ENCODE results near the gene SNX20. TPM values are rescaled to one million over a fixed set of nuclear protein-coding genes. Genes with fewer than 3 reads are reported as not detected.

SNX20 gene
- total RNA-seq, 1 experiment from 2014 or later = 0.10 TPM

- H3K36me3 ChIP-seq (ENCODE audit: control insufficient read depth, insufficient read depth, low read length) = no peaks in the 10 kb centered on the region
- in situ Hi-C loops (cut with HindIII; ENCODE audit: low pct_unique_long_range_greater_than_20kb, low sequenced_read_pairs) = no loop called here
- ATAC-seq (peak; percentile 95), DNase-seq (ENCODE audit: low read depth, low spot score) (no peak)
- no TSS peak for BruUV-seq (replicated peaks)
- H3K4me1 ChIP-seq (ENCODE audit: control insufficient read depth, insufficient read depth, low read length) = no peaks in the 10 kb centered on the region
- no peak for TF ChIP-seq POLR2AphosphoS5 (IDR thresholded peaks at IDR 0.05; ENCODE audit: low read depth, low read length)
- TF ChIP-seq, protein P1, sequence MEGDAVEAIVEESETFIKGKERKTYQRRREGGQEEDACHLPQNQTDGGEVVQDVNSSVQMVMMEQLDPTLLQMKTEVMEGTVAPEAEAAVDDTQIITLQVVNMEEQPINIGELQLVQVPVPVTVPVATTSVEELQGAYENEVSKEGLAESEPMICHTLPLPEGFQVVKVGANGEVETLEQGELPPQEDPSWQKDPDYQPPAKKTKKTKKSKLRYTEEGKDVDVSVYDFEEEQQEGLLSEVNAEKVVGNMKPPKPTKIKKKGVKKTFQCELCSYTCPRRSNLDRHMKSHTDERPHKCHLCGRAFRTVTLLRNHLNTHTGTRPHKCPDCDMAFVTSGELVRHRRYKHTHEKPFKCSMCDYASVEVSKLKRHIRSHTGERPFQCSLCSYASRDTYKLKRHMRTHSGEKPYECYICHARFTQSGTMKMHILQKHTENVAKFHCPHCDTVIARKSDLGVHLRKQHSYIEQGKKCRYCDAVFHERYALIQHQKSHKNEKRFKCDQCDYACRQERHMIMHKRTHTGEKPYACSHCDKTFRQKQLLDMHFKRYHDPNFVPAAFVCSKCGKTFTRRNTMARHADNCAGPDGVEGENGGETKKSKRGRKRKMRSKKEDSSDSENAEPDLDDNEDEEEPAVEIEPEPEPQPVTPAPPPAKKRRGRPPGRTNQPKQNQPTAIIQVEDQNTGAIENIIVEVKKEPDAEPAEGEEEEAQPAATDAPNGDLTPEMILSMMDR (IDR thresholded peaks at IDR 0.05) = peak; percentile 93
- no peak for TF ChIP-seq TCF7L2 (IDR thresholded peaks at IDR 0.05; ENCODE audit: low read depth, low read length)
- TF ChIP-seq, protein P2, sequence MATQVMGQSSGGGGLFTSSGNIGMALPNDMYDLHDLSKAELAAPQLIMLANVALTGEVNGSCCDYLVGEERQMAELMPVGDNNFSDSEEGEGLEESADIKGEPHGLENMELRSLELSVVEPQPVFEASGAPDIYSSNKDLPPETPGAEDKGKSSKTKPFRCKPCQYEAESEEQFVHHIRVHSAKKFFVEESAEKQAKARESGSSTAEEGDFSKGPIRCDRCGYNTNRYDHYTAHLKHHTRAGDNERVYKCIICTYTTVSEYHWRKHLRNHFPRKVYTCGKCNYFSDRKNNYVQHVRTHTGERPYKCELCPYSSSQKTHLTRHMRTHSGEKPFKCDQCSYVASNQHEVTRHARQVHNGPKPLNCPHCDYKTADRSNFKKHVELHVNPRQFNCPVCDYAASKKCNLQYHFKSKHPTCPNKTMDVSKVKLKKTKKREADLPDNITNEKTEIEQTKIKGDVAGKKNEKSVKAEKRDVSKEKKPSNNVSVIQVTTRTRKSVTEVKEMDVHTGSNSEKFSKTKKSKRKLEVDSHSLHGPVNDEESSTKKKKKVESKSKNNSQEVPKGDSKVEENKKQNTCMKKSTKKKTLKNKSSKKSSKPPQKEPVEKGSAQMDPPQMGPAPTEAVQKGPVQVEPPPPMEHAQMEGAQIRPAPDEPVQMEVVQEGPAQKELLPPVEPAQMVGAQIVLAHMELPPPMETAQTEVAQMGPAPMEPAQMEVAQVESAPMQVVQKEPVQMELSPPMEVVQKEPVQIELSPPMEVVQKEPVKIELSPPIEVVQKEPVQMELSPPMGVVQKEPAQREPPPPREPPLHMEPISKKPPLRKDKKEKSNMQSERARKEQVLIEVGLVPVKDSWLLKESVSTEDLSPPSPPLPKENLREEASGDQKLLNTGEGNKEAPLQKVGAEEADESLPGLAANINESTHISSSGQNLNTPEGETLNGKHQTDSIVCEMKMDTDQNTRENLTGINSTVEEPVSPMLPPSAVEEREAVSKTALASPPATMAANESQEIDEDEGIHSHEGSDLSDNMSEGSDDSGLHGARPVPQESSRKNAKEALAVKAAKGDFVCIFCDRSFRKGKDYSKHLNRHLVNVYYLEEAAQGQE (IDR thresholded peaks at IDR 0.05; ENCODE audit: insufficient read depth in 1 of 2, low read depth in 2 of 2, low read length in 1 of 2) = no peak
- no peak for TF ChIP-seq SIN3A (IDR thresholded peaks at IDR 0.05; ENCODE audit: borderline replicate concordance, insufficient read depth, low read depth, low read length)
- ChIA-PET CTCF (interaction anchor here (2.3 kb wide), 1 partner anchor 141 kb away, joined by 9 read pairs; no protein-coding TSS in a partner anchor), POLR2A (interaction anchor here (0.7 kb wide), 1 partner anchor 306 kb away, joined by 3 read pairs; no protein-coding TSS in a partner anchor)
- H3K9me3 ChIP-seq (ENCODE audit: control insufficient read depth, insufficient read depth, low read depth, low read length) = no peaks in the 10 kb centered on the region
- no peaks in the 10 kb centered on the region for H3K27me3 ChIP-seq (ENCODE audit: control insufficient read depth, insufficient read depth, low read length)
- H3K27ac ChIP-seq (ENCODE audit: low read length) = no peak overlapping the region
- H3K4me3 ChIP-seq (ENCODE audit: low read depth in 2 of 2, low read length in 2 of 2) = peak overlapping the region; percentile 32 to 50
- intact Hi-C loops (cut with micrococcal nuclease; ENCODE audit: unreplicated experiment) = loop anchor here (5.0 kb wide), 1 partner anchor 142 kb away; no protein-coding TSS in a partner anchor
These were observed 15.8 kb downstream of the SNX20 start for GRCh38 chr16:50665128-50665878.

DNA sequence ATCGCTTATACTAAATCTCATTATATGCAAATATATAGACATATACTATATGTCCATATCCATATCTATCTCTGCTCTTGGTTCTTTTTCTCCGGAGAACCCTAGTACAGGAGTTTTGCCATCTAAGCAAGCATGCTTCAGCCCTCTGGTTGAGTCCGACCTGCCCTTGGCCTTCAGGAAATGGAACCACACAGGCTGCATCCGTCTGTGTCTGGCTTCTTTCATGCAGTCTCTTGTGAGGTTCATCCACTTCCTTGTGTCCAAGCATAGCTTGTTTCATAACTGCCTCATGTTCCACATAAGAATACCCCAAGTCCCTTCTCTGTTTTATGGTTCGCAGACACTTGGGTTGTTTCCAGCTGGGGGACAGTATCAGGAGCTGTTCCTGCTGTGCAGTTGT, 16.8 kb downstream of the SNX20 start:
- no peaks in the 10 kb centered on the region for H3K4me1 ChIP-seq (ENCODE audit: control insufficient read depth, insufficient read depth, low read length)
- no TSS peak for BruUV-seq (replicated peaks)
- no peaks in the 10 kb centered on the region for H3K27me3 ChIP-seq (ENCODE audit: control insufficient read depth, insufficient read depth, low read length)
- CTCF ChIA-PET = no interaction called here
- no peak overlapping the region for H3K4me3 ChIP-seq (ENCODE audit: low read depth in 2 of 2, low read length in 2 of 2)
- H3K9me3 ChIP-seq (ENCODE audit: control insufficient read depth, insufficient read depth, low read depth, low read length) = no peaks in the 10 kb centered on the region
- intact Hi-C loops (cut with micrococcal nuclease; ENCODE audit: unreplicated experiment) (loop anchor here (5.0 kb wide), 1 partner anchor 292 kb away; no protein-coding TSS in a partner anchor), in situ Hi-C loops (cut with HindIII; ENCODE audit: low pct_unique_long_range_greater_than_20kb, low sequenced_read_pairs) (no loop called here)
- TF ChIP-seq TCF7L2 (IDR thresholded peaks at IDR 0.05; ENCODE audit: low read depth, low read length) = no peak
- TF ChIP-seq, protein P2 (IDR thresholded peaks at IDR 0.05; ENCODE audit: insufficient read depth in 1 of 2, low read depth in 2 of 2, low read length in 1 of 2) = no peak
- no peak for TF ChIP-seq SIN3A (IDR thresholded peaks at IDR 0.05; ENCODE audit: borderline replicate concordance, insufficient read depth, low read depth, low read length)
- TF ChIP-seq, protein P1 (IDR thresholded peaks at IDR 0.05) = no peak
- no peak for TF ChIP-seq POLR2AphosphoS5 (IDR thresholded peaks at IDR 0.05; ENCODE audit: low read depth, low read length)
- ATAC-seq (no peak), DNase-seq (ENCODE audit: low read depth, low spot score) (no peak)
- no peaks in the 10 kb centered on the region for H3K36me3 ChIP-seq (ENCODE audit: control insufficient read depth, insufficient read depth, low read length)
- POLR2A ChIA-PET = interaction anchor here (0.6 kb wide), 1 partner anchor 468 kb away, joined by 5 read pairs; no protein-coding TSS in a partner anchor
- no peak overlapping the region for H3K27ac ChIP-seq (ENCODE audit: low read length)
